ENCODE measurements around the gene CBARP.

Gene CBARP, protein sequence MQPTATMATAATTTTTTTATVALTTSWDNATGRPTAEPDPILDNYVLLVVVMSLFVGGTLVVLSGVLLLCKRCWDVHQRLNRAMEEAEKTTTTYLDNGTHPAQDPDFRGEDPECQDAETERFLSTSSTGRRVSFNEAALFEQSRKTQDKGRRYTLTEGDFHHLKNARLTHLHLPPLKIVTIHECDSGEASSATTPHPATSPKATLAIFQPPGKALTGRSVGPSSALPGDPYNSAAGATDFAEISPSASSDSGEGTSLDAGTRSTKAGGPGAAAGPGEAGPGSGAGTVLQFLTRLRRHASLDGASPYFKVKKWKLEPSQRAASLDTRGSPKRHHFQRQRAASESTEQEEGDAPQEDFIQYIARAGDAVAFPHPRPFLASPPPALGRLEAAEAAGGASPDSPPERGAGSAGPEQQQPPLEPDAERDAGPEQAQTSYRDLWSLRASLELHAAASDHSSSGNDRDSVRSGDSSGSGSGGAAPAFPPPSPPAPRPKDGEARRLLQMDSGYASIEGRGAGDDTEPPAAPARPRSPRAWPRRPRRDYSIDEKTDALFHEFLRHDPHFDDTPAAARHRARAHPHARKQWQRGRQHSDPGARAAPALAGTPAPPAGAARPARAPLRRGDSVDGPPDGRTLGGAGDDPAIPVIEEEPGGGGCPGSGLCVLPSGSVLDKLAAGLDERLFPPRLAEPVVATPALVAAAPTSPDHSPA

DNA sequence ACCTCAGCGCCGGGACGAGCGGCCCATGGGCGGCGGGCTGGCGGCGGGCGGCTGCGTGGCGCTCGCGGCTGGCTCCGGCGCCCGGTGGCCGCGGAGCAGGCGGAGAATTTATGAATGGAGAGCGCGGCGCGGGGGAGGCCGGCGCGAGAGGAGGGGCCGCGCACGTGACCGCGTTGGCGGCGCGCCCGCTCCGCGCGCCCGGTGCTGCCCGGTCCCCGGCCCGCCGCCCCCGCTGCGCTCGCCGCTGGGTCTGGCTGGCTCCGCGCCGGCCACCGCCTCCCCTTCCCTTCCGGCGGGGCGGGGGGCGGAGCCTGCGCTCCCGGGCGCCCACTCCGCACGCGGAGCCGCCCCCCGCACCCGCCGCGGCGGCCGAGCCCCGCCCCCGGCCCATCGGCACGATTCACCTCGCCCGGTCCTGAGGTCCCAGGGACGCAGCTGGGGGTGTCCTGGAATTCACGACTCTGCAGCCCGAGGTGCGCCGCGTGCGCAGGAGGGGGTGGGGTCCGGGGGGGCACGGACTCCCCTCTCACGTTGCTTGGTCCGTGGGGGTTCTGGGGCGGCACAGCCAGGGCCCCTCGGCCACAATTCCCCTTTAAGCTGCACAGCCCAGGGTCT, at the start of gene CBARP:
Gene CBARP (minus strand): TSS at position 252 of the 615 bp plus-strand sequence. CDS start 1,905 bp downstream, outside the sequence.
- peak; percentile 33 for DNase-seq

DNA sequence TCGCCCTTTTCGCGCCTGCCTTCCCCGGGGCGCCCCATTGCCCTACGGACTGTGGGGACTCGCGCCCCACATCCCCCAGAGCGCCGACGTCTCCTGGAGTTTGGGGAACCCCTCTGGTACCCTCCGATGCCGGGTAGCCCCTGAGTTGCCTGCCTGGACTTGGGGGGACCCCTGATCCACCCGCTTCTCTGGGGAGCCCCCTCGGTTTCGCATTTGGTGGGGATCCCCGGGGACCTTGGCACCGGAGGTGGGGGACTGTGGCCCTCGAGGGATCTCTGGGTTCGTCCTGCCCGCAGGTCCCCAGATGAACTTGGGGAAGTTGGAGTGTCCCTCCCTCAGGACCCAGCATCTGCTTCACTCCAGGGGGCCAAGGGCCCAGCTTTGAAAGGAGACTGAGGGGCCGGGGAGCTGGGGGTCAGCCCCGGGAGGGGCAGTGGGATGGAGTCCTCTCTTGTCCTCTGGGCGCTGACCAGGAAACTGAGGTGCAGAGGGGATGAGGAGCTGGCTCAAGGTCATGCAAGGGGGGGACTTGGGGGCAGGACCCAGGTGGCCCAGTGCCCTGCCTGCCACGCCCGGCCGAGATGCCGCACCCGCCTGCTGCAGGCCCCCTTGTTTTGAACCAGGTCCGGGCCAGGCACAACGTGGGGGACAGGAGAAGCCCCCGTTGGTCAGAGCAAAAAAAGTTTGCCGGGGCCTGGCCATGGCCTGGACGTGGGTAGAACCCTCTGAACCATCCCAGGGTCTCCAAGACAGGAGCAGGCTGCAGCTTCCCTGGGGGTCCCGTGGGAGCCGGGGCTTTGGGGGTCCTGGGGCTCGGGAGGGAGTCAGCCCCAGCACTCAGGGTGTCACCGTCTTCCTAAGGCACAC, 48.9 kb upstream of the CBARP start:
- DNase-seq: no peak

DNA sequence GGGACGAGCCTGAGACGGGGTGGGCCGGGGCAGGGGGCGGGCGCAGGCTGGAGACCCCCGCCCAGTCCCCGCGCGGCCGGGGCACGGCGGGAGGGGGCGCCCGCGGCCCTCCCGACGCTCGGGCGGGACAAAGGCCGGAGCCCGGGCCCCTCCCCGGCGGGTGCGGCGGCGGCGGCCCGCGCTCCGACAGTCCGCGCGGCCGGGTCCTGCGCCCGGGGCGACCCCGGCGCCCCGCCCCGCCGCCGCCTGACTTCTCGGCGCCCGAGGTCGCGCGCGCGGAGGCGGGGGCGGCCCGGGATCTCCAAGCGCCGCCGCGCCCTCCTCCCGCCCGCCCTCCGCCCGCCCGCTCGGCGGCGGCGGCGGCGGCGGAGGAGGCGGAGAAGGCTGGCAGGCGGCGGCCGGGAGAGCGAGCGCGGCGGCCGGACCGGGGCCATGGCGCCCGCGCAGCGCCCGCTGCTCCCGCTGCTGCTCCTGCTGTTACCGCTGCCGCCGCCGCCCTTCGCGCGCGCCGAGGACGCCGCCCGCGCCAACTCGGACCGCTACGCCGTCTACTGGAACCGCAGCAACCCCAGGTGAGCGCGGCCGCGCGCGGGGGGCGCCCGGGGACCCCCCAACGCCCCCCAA, 48.0 kb upstream of the CBARP start, which contains the start of gene EFNA2:
Gene EFNA2 (plus strand): TSS at position 137 of the 624 bp plus-strand sequence. CDS start 296 bp downstream, at position 433.
- DNase-seq: no peak

DNA sequence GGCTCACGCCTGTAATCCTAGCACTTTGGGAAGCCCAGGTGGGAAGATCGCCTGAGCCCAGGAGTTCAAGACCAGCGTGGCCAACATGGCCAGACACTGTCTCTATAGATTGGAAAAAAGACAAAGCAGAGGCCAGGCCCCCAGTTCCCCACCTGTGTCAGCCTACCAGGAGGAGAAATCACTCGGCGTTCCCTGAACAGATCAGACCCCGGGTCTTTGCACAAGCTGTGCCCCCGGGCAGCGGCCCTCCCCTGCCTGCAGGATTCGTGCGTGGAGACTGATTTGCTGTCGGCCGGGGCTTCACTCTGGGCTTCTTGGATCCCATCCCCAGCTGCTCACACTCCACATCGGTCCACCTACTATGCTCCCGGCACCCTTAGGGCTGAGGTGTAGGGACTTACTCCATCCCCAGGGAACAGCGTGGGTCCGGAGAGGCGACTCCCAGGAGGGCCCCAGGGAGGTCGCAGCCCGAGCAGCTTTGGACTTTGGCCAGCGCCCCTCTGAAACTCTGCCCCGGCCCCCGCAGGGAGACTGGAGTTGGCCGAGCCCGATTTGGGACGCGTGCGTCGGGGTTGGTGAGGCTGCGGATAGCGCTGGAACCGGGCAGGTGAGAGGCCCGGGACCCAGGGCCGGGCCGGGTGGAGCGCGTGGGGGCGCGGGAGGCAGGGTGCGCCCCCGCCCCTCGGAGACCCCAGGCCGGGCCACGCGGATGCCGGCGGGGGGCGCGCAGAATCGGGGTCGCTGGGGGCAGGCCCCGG, 47.4 kb upstream of the CBARP start:
- DNase-seq: no peak

DNA sequence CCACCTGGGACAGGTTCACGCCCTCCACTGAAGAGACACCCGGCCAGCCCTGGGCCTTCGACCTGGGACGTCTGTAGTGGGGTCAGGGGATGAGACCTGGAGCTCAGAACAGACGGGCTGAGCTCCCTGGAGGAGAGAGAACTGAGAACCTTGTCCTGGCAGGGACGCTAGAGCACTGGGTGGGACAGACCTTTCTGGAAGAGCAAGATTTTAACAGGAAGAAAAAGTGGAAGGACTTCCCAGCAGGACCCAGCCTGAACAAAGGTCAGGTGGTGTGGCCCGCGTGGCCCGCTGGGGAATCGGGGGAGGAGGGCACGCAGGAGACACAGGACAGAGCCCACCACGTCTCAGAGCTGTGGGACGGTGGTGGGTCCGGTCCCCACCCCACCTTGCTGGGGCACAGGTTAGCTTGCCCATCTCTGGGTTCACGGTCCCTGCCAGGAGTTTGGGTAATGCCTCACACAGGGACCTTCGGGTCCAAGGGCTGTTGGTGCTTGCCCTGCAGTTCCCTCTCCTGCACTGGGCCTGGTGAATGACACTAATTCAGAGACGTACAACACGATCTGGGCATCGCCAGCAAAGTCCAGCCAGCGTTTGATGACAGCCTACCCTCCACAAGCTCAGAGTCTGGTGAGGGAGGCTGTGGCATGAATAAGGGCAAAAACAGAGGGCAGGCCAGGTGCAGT, 46.6 kb upstream of the CBARP start:
- no peak for DNase-seq

DNA sequence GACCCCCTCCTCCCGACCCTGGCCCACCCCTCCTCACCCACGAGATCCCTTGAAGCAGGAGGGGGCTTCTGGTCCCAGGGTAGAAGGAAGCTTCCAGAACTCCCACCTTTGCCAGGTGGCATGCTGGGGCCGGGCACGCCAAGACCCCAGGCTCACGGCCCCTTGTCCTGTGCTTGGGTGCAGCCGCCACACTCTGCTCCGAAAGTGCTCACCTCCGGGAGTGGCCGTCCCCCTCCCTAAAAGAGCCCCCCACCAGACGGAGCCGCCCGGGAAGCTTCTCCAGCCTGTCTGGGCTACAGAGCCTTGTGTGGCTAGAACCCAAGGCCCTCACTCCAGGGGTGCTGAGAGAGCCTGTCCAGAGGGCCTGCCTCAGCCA, 46.1 kb upstream of the CBARP start:
- DNase-seq: no peak

DNA sequence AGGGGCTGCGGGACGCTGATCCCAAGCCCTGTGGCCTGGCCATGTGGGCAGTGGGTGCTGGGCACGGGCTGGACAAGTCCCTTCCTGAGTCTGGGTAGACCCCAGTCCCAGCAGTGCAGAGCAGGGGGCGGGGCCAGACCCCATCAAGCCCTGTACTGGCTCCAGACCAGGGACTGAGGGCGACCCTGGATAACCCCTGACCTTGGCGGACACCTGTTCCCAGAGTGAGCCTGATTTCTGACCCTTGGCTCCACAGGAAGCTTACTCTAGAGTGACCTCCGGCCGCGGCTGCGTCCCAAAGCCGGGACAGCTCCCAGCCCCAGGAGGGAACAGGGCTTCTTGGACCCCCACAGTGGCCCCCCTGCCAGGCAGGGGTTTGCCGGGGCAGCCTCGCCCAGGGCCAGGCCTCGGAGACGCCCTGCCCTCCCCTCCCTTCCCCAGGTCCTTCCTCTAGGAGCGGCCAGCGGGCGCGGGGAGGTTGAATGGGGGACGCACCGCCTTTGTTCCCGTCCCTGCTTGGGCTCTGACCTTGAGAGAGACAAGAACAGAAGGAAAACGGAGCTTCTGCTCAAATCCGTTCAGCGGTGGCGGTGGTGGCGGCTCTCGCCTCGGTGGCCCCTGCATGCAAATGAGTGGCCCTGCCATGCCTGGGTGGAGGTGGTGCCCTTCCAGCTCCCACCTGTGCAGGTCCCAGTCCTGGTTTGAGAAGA, 45.6 kb upstream of the CBARP start:
- DNase-seq: no peak

DNA sequence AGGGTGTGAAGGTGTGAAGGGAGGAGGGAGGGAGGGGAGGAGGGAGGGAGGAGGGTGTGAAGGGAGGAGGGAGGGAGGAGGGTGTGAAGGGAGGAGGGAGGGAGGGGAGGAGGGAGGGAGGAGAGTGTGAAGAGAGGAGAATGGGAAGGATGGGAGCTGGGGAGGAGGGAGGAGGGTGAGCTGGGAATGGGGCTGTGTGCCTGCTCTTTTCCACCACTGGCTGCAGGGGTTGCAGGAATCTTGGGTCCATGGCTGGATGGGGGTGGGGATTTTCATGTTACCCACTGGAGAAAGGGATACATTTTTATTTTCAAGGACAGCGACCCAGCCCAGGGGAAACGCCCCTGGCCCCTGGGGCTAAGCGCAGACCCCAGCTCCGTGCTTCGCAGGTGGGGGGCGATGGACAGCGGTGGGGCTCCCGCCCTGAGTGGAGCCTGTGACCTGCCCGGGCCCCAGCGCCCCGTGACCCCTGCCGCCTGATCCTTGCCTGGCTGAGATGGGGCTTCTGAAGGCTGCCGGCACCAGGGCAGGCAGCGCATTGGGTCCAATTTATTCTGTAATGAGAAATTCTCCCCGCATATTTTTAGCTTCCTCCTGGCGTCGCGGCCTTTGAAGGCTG, 44.9 kb upstream of the CBARP start:
- no peak for DNase-seq

DNA sequence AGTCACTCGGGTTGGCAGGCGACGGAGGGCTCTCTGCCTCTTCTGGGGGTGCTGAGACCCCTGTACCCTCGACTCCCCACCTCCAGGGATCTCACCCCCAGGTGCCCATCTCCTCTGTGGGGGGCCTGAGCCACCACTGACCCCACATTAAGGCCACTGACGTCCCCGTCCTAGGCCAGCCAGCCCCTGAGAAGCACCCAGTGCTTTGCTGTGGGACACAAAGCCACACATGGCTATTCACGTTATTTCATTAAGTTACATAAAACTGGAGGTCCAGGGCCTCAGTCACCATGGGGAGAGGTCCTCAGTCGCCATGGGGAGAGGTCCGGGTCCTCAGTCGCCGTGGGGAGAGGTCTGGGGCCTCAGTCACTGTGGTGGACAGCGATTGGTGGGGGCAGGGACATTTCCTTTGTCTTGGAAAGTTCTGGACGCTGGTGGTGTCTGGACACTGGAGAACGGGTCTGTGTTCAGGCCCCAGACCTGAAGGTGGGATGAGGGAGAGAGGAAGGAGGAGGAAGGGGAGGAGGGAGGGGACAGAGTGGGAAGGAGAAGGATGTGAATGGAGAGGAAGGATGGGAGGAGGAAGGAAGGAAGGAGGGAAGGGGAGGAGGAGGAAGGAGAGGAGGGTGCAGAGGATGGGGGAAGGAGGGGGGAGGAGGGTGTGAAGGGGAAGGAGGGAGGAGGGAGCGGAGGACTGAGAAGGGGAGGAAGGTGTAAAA, 43.9 kb upstream of the CBARP start:
- DNase-seq: no peak

DNA sequence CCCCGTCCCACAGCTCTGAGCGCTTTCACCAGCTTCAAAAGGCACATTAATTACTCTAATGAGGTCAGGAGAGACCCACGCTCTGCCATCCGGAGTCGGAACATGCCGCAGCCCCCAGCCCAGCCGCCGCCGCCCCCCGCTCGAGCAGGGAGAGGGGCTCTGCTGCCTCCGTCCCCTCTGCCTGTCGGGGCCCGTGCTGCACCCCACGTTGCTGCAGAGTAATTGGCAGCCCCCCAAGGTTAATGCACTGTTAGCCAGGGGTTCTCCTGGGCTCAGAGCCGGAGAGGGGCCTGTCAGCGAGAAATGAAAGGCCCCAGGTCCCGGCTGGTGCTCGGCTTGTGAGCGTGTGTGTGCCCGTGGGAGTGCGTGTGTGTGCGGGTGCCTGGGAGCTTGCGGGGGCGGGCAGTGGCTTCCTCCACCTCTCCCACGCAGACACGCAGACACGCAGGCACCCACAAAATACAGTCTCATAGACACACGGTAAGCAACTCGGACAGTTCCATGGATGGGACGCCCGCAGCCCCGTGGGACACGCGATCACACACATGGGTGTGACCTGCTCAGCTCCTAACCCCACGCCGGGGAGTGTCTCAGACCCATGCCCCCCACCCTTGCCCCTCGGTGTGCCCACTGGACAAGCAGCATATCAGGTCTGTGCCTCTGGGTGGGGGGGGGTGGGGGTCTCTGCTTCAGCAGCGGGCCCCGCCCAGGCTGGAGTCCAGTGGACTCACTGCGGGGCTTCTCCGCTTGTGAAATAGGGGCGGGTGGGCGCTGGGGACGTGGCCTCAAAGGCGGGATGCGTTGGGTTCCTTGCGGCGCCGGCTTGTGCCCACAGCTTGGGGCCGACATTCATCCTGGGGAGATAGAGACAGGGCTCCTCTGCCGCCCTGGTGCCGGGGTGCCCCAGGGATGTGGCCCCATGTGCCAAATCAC, 43.1 kb upstream of the CBARP start:
- no peak for DNase-seq

DNA sequence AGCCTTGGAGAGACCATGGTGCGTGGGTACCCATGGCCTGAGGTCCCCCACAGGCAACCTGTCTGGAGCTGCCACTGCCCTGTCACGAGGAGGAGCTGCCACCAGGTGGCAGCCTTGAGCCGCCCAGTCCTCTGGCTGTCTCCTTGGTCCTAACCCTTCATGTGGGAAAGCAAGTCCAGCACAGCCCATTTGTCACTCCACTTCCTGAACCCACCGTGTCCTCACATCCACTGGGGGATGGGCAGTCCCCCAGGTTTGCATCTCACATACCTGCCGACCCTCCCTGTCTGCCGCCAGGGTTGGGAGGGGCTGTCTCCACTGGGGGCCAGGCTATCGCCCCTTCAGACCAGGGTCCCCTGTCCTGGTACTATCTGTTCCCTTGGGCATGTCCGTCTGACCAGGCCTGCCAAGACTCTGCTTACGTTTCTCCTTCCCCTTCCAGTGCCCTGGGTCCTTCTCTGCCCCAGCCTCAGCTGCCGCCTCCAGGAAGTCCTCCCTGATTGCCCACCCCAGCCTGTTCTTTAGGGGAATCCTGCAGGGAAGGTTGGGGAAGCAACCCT, 42.1 kb upstream of the CBARP start:
- peak; percentile 84 for DNase-seq

DNA sequence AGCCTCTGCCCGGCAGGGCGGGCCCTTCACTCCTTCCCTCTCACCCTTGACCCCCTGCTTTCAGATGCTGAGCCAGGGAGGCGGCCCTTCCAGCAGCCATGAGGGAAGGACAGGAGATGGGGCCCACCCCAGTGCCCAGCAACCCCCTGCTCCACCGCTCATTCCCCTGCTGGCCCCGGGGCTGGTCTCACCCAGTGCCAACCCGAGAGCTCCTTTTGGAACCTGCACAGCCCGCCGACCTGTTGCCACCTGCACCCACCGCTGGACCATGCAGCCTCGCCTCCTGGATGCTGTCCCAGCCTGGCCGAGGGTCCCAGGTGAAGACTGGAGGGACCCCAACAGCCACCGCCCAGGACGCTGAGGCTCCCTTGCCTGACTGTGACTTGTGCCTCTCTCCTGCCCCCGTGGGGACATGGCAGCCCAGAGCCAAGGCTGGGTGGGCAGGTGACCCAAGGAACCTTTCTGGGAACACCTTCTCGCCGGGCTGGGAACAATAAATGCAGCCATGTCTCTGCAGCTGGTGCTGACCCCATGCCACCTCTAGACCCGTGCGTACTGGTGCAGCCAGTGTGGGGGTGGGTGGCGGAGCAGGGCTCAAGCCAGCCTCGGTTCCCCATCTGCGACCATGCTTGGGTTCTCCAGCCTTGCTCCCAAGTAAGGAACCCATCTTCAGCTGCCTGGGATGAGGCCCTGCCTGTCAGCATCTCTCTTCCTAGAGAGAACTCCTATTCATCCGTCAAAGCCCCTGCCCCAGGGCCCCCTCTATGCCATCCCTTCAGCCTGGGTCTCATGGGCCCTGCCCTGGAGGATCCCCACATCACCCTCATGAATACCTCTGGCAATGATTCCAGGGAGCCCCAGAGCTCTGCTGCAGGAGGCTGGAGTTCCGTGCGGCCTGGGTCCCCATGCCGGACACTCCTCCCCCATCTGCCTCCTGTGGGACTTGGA, 41.2 kb upstream of the CBARP start:
- DNase-seq: no peak

DNA sequence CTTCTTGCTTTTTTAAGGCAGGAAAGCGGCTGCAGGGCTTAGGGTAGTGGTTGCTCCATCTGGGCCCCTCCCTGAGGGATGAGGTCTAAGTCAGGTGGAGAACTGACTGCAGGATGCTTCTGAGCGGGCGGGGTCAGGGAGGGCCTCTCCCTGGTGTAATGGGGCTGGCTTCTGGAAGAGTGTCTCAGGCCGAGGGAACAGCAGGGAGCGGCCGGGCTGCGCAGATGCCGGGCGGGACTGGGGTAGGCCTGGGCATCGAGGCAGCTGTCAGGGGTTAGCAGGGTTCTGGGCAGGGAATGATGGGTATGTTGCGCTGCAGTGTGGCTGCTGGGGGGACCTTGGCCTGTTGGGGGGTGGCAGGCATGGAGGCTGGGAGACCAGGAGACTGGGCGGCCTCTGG, 40.3 kb upstream of the CBARP start:
- no peak for DNase-seq

DNA sequence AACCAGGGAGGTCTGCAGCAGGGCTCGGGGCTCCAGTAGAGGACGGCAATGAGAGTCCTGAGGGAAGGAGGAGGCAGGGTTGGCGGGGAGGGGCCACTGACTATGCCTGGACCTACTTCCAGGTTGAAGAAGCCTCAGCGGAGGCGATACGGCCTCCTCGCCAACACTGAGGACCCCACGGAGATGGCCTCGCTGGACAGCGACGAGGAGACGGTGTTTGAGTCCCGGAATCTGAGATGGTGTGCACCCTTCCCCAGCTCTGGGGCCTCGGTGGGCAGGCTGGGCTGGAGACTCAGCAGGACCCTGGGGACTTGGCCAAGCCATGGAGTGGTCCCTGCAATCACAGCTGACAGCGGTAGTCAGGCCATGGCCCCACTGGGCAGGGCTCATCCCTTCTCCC, 39.3 kb upstream of the CBARP start:
- no peak for DNase-seq

DNA sequence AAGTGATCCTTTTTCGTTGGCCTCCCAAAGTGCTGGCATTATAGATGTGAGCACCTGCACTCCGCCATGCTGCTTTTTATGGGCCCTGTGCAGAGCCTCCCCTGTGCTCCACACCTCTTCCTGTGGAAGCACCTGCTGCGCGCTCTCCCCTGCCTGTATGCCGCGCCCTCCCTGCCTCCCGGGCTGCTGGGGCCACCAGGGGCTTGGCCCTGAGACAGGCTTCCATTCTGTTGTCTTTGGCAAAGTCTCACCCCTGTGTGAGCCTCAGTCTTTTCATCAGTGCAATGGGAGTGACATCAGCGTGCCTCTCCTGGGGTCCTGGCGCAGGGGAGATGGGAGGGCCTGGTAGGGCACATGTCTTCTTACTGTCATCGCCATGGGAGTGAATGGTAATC, 38.8 kb upstream of the CBARP start:
- DNase-seq: no peak

DNA sequence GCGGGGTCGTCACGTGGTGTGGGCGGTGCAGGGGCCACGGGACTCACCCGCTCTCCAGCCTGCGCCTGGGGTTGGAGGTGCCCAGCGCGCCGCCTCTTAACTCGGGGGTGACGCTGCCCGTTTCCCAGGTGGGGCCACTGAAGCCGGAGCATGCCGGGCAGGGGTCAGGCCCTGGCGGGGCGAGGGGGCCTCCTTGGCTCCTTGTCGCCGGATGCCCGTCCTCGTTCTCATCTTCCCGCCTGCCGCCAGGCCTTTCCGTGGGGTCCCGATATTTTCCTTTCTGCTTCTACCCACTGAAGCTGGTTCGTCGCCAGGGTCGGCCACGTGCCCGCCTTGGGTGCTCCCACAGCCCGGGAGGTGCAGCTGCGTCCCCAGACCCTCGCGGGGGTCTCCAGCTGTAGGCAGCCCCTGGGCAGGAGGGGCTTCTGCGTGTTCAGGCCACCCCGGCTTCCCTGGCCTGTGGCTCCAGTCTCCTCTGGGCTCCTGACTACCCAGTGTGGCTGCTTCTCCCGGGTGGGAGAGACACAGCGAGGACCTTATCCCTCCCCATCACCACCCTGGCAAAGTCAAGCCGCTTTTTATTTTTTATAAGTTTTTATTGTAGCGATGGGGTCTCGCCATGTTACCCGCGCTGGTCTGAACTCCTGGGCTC, 38.3 kb upstream of the CBARP start:
- DNase-seq: no peak
